ENCODE data around the gene LRFN4.

Gene LRFN4

GRCh38 chr11:66904561-66904960 lies 47.7 kb downstream of the LRFN4 start:
- DNase-seq (ENCODE audit: low read depth) = no peak
- no peak for TF ChIP-seq CTCF (IDR thresholded peaks at IDR 0.05; ENCODE audit: control insufficient read depth, extremely low read depth, insufficient read depth)
- no peak overlapping the region for H3K4me3 ChIP-seq (ENCODE audit: low read depth, low read length)

DNA sequence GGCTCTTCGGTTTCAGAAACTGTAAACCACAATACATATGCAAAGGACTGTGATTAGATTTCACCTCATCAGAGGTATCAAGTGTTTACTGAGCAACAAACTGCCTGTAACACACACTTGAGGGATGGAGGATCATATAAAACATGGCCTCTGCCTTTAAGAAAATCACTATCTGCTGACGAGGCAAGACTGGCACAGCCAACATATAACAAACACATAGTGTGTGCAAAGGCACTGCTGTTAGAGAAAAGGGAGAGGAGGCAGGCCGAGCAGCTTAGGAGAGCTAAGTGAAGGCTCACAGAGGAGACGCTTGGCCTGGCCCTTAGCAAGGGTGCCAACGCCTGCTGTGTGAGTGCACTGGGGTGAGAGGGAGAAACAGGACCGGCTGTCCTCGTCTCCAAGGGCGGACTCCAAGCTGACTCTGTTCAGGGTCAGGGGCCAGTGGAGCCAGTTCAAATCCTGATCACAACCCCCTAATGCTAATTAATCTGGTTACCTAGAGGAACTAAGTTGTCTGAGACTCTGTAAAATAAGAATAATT lies 48.2 kb downstream of the LRFN4 start:
- no peak overlapping the region for H3K4me3 ChIP-seq (ENCODE audit: low read depth, low read length)
- no peak for DNase-seq (ENCODE audit: low read depth)
- no peak for TF ChIP-seq CTCF (IDR thresholded peaks at IDR 0.05; ENCODE audit: control insufficient read depth, extremely low read depth, insufficient read depth)

DNA sequence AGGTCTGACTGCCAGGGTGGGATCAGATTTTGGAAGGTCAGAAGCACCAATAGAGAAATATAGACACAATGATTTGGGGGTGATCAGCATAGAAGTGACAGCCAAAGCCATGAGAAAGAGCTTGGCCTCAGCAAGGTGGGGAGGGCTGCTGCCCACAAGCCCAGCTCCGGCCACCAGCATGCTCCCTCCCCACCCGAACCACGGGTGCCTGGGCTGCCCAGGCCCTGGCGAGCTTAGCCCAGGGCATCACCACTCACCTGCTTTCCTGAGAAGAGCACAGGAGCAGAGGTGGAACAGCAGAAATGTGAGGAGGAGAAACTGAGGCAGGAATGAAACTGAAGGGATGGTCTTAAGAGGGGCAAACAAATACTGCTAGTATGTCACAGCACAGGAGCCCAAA lies 48.8 kb downstream of the LRFN4 start:
- TF ChIP-seq CTCF (IDR thresholded peaks at IDR 0.05; ENCODE audit: control insufficient read depth, extremely low read depth, insufficient read depth) = no peak
- no peak overlapping the region for H3K4me3 ChIP-seq (ENCODE audit: low read depth, low read length)
- DNase-seq (ENCODE audit: low read depth) = no peak

DNA sequence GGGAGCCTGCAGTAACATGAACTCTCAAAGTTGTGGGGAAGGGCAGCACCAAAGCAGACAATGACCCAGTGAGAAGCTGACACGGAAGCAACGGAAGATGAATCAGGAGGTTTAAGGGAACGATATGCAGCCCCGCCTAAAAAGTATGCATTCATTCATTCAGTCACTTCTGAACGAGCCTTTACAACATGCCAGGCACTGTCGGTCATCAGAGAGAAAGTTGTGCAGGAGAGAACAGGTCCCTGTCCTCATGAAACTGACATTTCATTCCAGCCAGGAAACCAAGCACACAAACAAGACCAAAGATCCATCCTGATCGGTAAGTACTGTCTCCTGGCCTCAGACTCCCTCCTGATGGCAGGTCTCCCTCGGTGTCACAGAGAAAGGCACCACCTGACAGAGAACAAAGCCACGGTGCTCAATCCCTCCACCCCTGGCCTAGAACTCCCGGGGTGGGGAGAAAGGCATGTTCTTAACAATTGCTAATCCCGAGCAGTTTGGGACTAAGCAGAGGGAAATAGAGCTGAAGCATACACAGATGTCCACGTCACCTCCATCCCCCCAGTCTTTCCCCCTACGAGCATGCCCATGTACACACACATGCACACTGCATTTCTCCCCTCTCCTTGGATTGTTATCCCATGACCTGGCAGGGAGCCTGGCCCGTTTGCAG lies 49.3 kb downstream of the LRFN4 start:
- H3K4me3 ChIP-seq (ENCODE audit: low read depth, low read length) = no peak overlapping the region
- no peak for TF ChIP-seq CTCF (IDR thresholded peaks at IDR 0.05; ENCODE audit: control insufficient read depth, extremely low read depth, insufficient read depth)
- DNase-seq (ENCODE audit: low read depth) = no peak

DNA sequence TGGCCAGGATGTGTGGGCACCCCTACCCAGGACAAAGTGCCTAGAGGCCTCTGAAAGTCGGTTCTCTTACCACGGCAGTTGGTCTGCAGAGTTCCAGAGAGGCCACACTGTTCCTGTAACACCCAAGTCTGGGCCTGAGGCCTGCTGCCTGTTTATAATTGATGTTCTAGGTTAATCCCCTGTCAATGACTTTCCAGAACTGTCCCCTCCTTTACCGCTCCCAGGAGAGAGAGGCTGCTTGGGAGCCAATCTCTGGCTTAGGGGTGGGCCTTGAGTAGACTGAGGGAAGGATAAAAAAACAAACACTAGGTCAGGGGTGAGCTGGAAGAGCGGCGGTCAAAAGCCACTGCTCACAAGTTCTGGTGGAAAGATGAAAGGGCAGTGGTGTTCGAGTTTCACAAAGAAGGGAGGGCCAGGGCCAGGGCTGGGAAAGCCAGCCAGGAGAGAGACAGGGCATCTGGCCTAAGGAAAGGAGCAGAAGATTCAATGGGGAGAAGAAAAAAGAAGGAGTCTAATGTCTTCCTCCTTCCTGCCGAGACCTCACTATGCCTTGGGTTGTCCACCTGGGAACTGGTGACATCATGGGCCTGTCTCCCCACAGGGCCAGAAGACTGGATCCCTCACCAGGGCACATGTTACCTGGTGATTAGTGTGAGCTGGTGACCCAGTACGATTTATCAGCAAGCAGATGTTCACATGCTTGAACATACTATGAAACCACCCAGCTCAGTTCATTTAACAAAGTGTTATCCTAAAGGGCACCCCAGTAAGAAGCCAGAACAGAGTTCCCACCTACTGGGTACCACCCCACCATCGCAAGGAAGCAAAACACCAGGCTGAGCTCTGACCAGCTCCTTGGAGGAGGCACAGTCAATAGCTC lies 51.1 kb downstream of the LRFN4 start:
- no peak overlapping the region for H3K4me3 ChIP-seq (ENCODE audit: low read depth, low read length)
- no peak for TF ChIP-seq CTCF (IDR thresholded peaks at IDR 0.05; ENCODE audit: control insufficient read depth, extremely low read depth, insufficient read depth)
- DNase-seq (ENCODE audit: low read depth) = no peak

GRCh38 chr11:66909181-66909580 lies 52.3 kb downstream of the LRFN4 start:
- no peak for TF ChIP-seq CTCF (IDR thresholded peaks at IDR 0.05; ENCODE audit: control insufficient read depth, extremely low read depth, insufficient read depth)
- no peak overlapping the region for H3K4me3 ChIP-seq (ENCODE audit: low read depth, low read length)
- no peak for DNase-seq (ENCODE audit: low read depth)

Measured in LNCaP clone FGC (cell line).